ENCODE measurements around the gene ROBO1.

Gene ROBO1

DNA sequence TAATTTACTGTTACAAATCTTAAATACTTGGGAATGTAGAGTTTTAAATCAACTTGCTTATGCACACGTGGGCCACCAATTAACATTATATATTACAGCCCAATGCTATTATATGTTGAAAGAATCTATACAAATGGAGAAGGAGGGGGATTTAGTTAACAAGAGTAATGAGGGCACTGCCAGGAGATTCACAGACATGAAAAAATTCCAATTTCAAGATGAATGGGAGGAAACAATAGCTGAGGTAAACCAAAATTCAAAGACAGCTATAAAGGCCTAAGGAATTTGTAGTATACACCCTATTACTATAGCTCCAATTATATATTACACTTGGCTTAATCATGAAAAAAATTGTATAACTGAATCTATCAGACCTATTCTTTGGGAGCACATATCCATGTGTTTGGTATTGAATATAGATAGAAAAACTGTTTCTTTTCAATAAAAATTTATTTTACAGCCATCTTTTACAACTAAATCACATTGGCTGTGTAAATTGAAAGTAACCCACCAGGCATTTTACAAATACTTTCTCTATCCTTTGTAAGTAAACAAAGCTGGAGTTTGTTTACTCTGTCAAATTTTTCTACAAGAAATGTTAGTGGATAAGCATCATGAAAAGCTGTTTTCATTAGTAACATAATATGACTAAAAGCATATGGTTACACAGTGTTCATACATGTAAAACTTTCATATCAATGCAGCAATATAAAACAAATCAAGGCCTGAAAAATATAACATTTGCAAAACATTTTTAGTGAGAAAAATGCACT lies 1045.8 kb downstream of the ROBO1 start:
- no peak overlapping the region for H3K4me3 ChIP-seq (IDR thresholded peaks at IDR 0.05; ENCODE audit: insufficient read depth, low read depth, low read length)
- H3K27me3 ChIP-seq (ENCODE audit: insufficient read depth, low read depth), result no peaks in the 10 kb centered on the region
- TF ChIP-seq, protein P1, sequence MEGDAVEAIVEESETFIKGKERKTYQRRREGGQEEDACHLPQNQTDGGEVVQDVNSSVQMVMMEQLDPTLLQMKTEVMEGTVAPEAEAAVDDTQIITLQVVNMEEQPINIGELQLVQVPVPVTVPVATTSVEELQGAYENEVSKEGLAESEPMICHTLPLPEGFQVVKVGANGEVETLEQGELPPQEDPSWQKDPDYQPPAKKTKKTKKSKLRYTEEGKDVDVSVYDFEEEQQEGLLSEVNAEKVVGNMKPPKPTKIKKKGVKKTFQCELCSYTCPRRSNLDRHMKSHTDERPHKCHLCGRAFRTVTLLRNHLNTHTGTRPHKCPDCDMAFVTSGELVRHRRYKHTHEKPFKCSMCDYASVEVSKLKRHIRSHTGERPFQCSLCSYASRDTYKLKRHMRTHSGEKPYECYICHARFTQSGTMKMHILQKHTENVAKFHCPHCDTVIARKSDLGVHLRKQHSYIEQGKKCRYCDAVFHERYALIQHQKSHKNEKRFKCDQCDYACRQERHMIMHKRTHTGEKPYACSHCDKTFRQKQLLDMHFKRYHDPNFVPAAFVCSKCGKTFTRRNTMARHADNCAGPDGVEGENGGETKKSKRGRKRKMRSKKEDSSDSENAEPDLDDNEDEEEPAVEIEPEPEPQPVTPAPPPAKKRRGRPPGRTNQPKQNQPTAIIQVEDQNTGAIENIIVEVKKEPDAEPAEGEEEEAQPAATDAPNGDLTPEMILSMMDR (conservative IDR thresholded peaks at IDR 0.05; ENCODE audit: low read depth, low read length), result no peak
- H4K20me1 ChIP-seq (ENCODE audit: insufficient read depth), result no peaks in the 10 kb centered on the region
- peaks cover 8% of the 10 kb centered on the region for H3K4me1 ChIP-seq (ENCODE audit: low read depth, poor library complexity, severe bottlenecking)
- no peak overlapping the region for H2AFZ ChIP-seq (ENCODE audit: low read depth)
- H3K36me3 ChIP-seq (ENCODE audit: insufficient read depth), result no peaks in the 10 kb centered on the region
- no peaks in the 10 kb centered on the region for H3K79me2 ChIP-seq (ENCODE audit: insufficient read depth, low read depth)
- H3K27ac ChIP-seq, result no peak overlapping the region
- no peak overlapping the region for H3K9ac ChIP-seq
- H3K4me2 ChIP-seq, result no peak overlapping the region

DNA sequence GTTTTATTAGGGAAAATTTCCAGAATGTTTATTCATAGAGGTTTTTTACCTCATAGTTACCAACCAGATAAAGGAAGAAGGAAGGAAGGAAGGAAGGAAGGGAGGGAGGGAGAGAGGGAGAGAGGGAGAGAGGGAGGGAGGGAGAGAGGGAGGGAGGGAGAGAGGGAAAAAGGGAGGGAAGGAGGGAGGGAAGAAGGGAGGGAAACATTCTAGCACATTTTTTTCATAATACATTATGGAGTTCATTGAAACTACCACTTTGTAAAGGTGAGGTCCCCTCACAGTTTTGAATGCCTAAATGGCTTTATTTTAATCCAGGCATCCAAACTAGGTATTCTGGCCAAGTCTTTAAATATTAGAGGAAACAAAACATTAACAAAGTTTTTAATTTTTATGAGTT lies 1049.1 kb downstream of the ROBO1 start:
- Histone ChIP-seq H3K36me3 (ENCODE audit: insufficient read depth) (no peaks in the 10 kb centered on the region), H3K4me2 (no peak overlapping the region), H3K79me2 (ENCODE audit: insufficient read depth, low read depth) (no peaks in the 10 kb centered on the region), H3K4me1 (ENCODE audit: low read depth, poor library complexity, severe bottlenecking) (peaks cover 3% of the 10 kb centered on the region), H4K20me1 (ENCODE audit: insufficient read depth) (no peaks in the 10 kb centered on the region), H3K4me3 (IDR thresholded peaks at IDR 0.05; ENCODE audit: insufficient read depth, low read depth, low read length) (no peak overlapping the region), H3K9ac (no peak overlapping the region), H3K27me3 (ENCODE audit: insufficient read depth, low read depth) (no peaks in the 10 kb centered on the region), H3K27ac (no peak overlapping the region), H2AFZ (ENCODE audit: low read depth) (no peak overlapping the region)
- TF ChIP-seq, protein P1 (conservative IDR thresholded peaks at IDR 0.05; ENCODE audit: low read depth, low read length), result no peak

DNA sequence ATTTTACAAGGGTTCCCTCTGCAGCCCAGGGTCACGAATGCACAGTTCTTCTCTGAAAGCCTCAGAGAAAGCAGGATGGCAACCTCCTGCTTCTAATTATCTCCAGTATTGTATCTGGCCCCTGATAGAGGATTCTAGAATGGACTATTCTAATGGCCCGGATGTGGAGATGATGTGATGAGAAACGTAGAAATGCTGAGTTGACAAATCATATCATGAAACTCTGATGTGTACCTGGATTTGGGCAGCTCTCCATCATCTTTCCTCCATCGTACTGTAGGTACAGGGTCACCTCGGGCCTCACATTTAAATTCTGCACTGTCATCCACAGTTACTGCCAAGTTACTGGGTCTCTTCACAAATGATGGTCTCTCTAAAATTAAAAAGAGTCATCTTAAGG lies 1050.8 kb downstream of the ROBO1 start:
- H3K27me3 ChIP-seq (ENCODE audit: insufficient read depth, low read depth), result no peaks in the 10 kb centered on the region
- H3K36me3 ChIP-seq (ENCODE audit: insufficient read depth), result no peaks in the 10 kb centered on the region
- no peaks in the 10 kb centered on the region for H4K20me1 ChIP-seq (ENCODE audit: insufficient read depth)
- H3K4me1 ChIP-seq (ENCODE audit: low read depth, poor library complexity, severe bottlenecking), result no peaks in the 10 kb centered on the region
- TF ChIP-seq, protein P1 (conservative IDR thresholded peaks at IDR 0.05; ENCODE audit: low read depth, low read length), result no peak
- H3K27ac ChIP-seq, result no peak overlapping the region
- H3K4me3 ChIP-seq (IDR thresholded peaks at IDR 0.05; ENCODE audit: insufficient read depth, low read depth, low read length), result no peak overlapping the region
- no peaks in the 10 kb centered on the region for H3K79me2 ChIP-seq (ENCODE audit: insufficient read depth, low read depth)
- no peak overlapping the region for H3K9ac ChIP-seq
- no peak overlapping the region for H2AFZ ChIP-seq (ENCODE audit: low read depth)
- H3K4me2 ChIP-seq, result no peak overlapping the region

DNA sequence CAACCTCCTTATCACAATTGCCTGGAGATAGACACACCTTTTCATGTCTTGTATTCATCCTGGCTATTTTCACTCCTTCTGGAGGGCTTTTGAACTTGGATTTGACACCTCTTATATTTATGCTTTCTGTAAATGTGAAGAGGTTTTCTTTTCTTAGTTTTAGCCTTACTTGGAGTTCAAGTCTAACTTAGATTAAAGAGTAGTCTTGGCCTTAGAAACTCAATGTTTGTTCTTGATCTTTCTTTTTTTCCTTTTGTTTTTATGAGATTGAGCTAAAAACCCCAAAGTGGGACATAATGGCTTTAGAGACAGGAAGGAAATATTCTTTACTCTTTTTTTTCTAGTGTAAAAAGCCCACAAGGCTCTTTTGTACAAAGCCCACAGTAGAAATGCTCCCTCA lies 1054.9 kb downstream of the ROBO1 start:
- Histone ChIP-seq H2AFZ (ENCODE audit: low read depth) (no peak overlapping the region), H3K79me2 (ENCODE audit: insufficient read depth, low read depth) (no peaks in the 10 kb centered on the region), H3K4me2 (no peak overlapping the region), H3K27me3 (ENCODE audit: insufficient read depth, low read depth) (no peaks in the 10 kb centered on the region), H4K20me1 (ENCODE audit: insufficient read depth) (no peaks in the 10 kb centered on the region), H3K4me1 (ENCODE audit: low read depth, poor library complexity, severe bottlenecking) (no peaks in the 10 kb centered on the region), H3K27ac (no peak overlapping the region), H3K4me3 (IDR thresholded peaks at IDR 0.05; ENCODE audit: insufficient read depth, low read depth, low read length) (no peak overlapping the region), H3K9ac (no peak overlapping the region), H3K36me3 (ENCODE audit: insufficient read depth) (no peaks in the 10 kb centered on the region)
- TF ChIP-seq, protein P1 (conservative IDR thresholded peaks at IDR 0.05; ENCODE audit: low read depth, low read length), result no peak
